H9 (cell line): ENCODE measurements around the gene F8. TPM values are rescaled to one million over a fixed set of nuclear protein-coding genes. Genes with fewer than 3 reads are reported as not detected.

ENCODE experiments used
- DNase-seq: peaks from one replicate; pipeline ENCODE4 v3.0.0-alpha.2; 2017
- H2AFZ ChIP-seq: one replicate; pipeline ENCODE4 v1.6.1; 2013; ENCODE audit warnings: mild to moderate bottlenecking, low read length, control low read depth, moderate library complexity
- H2AK5ac ChIP-seq: 2 replicates; pipeline ENCODE4 v1.6.1; 2013; ENCODE audit warnings: low read length, control low read depth, mixed read lengths; ENCODE audit not compliant: insufficient read length
- H2BK120ac ChIP-seq: one replicate; pipeline ENCODE4 v1.6.1; 2013; ENCODE audit warnings: low read depth, mild to moderate bottlenecking, low read length, control low read depth, inconsistent platforms; ENCODE audit not compliant: poor library complexity, severe bottlenecking
- H2BK12ac ChIP-seq: 2 replicates; pipeline ENCODE4 v1.6.1; 2013; ENCODE audit warnings: low read length, control low read depth, mixed read lengths, low read depth; ENCODE audit not compliant: insufficient read length
- H2BK15ac ChIP-seq: 2 replicates; pipeline ENCODE4 v1.6.1; 2013; ENCODE audit warnings: low read depth, low read length, control low read depth
- H2BK20ac ChIP-seq: one replicate; pipeline ENCODE4 v1.6.1; 2013; ENCODE audit warnings: low read depth, mild to moderate bottlenecking, low read length, control low read depth, inconsistent platforms; ENCODE audit not compliant: poor library complexity, severe bottlenecking
- H2BK5ac ChIP-seq: 2 replicates; pipeline ENCODE4 v1.6.1; 2013; ENCODE audit warnings: low read length, control low read depth, mixed read lengths; ENCODE audit not compliant: insufficient read length
- H3K14ac ChIP-seq: 2 replicates; pipeline ENCODE4 v1.6.1; 2013; ENCODE audit warnings: low read length, control low read depth; ENCODE audit not compliant: insufficient read depth
- H3K18ac ChIP-seq: 2 replicates; pipeline ENCODE4 v1.6.1; 2013; ENCODE audit warnings: low read depth, mild to moderate bottlenecking, mixed read lengths, low read length, control low read depth; ENCODE audit not compliant: insufficient read length
- H3K23ac ChIP-seq: 2 replicates; pipeline ENCODE4 v1.6.1; 2013; ENCODE audit warnings: low read length, control low read depth, mixed read lengths, low read depth; ENCODE audit not compliant: insufficient read length
- H3K23me2 ChIP-seq: 2 replicates; pipeline ENCODE4 v1.6.1; 2013; ENCODE audit warnings: low read depth, mild to moderate bottlenecking, mixed read lengths, low read length, control low read depth; ENCODE audit not compliant: insufficient read length, poor library complexity, severe bottlenecking
- H3K27ac ChIP-seq: 2 replicates; pipeline ENCODE4 v1.5.1; 2013; ENCODE audit warnings: low read length, control low read depth, mixed read lengths, low read depth; ENCODE audit not compliant: insufficient read length
- H3K27me3 ChIP-seq: 2 replicates; pipeline ENCODE4 v1.6.1; 2013; ENCODE audit warnings: low read length, control low read depth, inconsistent platforms; ENCODE audit not compliant: insufficient read depth
- H3K4ac ChIP-seq: 2 replicates; pipeline ENCODE4 v1.6.1; 2013; ENCODE audit warnings: low read depth, mild to moderate bottlenecking, control low read depth, inconsistent platforms, low read length, moderate library complexity
- H3K4me1 ChIP-seq: 2 replicates; pipeline ENCODE4 v1.6.1; 2013; ENCODE audit warnings: low read length, control low read depth, inconsistent platforms; ENCODE audit not compliant: insufficient read depth
- H3K4me2 ChIP-seq: 2 replicates; pipeline ENCODE4 v1.6.1; 2013; ENCODE audit warnings: low read length, control low read depth, mixed read lengths; ENCODE audit not compliant: insufficient read length, insufficient read depth
- H3K56ac ChIP-seq: 2 replicates; pipeline ENCODE4 v1.6.1; 2013; ENCODE audit warnings: low read depth, mild to moderate bottlenecking, mixed read lengths, low read length, control low read depth; ENCODE audit not compliant: insufficient read length
- H3K79me1 ChIP-seq: 2 replicates; pipeline ENCODE4 v1.6.1; 2013; ENCODE audit warnings: low read depth, mild to moderate bottlenecking, moderate library complexity, low read length, control low read depth, inconsistent platforms; ENCODE audit not compliant: insufficient read depth, poor library complexity, severe bottlenecking
- H3K79me2 ChIP-seq: 2 replicates; pipeline ENCODE4 v1.6.1; 2013; ENCODE audit warnings: low read length, control low read depth, inconsistent platforms; ENCODE audit not compliant: insufficient read depth
- H3K9ac ChIP-seq: 2 replicates; pipeline ENCODE4 v1.6.1; 2013; ENCODE audit warnings: low read length, control low read depth, mixed read lengths; ENCODE audit not compliant: insufficient read length; ENCODE audit errors: extremely low read depth
- H3K9me3 ChIP-seq: one replicate; pipeline ENCODE4 v1.6.1; 2013; ENCODE audit warnings: low read depth, low read length, inconsistent platforms; ENCODE audit not compliant: control insufficient read depth
- H3T11ph ChIP-seq: one replicate; pipeline ENCODE4 v1.6.1; 2013; ENCODE audit warnings: mild to moderate bottlenecking, low read length, control low read depth, inconsistent platforms
- H4K20me1 ChIP-seq: one replicate; pipeline ENCODE4 v1.6.1; 2013; ENCODE audit not compliant: control insufficient read depth, insufficient read length, insufficient read depth
- H4K5ac ChIP-seq: 2 replicates; pipeline ENCODE4 v1.6.1; 2013; ENCODE audit warnings: low read depth, mild to moderate bottlenecking, mixed read lengths, low read length, control low read depth; ENCODE audit not compliant: insufficient read length
- H4K8ac ChIP-seq: replicated peaks from 2 replicates; pipeline ENCODE4 v1.6.1; 2013; ENCODE audit warnings: low read length, control low read depth, mixed read lengths, low read depth; ENCODE audit not compliant: insufficient read length
- H4K91ac ChIP-seq: 2 replicates; pipeline ENCODE4 v1.6.1; 2013; ENCODE audit warnings: low read depth, mild to moderate bottlenecking, moderate library complexity, mixed read lengths, low read length, control low read depth; ENCODE audit not compliant: insufficient read length
- H3K27ac Mint-ChIP-seq, 3 experiments: 2 replicates in 2 of 3; 3 replicates in 1 of 3; pipeline ENCODE4 v1.8.0; 2020 to 2021; ENCODE audit warnings: mixed read lengths in 3 of 3, mild to moderate bottlenecking in 1 of 3, moderate library complexity in 1 of 3
- H3K27me3 Mint-ChIP-seq: 2 replicates; pipeline ENCODE4 v1.8.0; 2021; ENCODE audit warnings: low read depth, mild to moderate bottlenecking, moderate library complexity, mixed read lengths
- H3K36me3 Mint-ChIP-seq, 3 experiments: 2 replicates in 2 of 3; 3 replicates in 1 of 3; pipeline ENCODE4 v1.8.0; 2020 to 2021; ENCODE audit warnings: low read depth in 3 of 3, mixed read lengths in 3 of 3; ENCODE audit not compliant: insufficient read depth in 1 of 3
- H3K4me1 Mint-ChIP-seq, 2 experiments: 2 replicates each; pipeline ENCODE4 v1.8.0; 2020; ENCODE audit warnings: mixed read lengths in 2 of 2
- H3K4me3 Mint-ChIP-seq, 2 experiments: 2 replicates in 1 of 2; 3 replicates in 1 of 2; pipeline ENCODE4 v1.8.0; 2020 to 2021; ENCODE audit warnings: mild to moderate bottlenecking in 2 of 2, mixed read lengths in 2 of 2, moderate library complexity in 1 of 2
- H3K9me3 Mint-ChIP-seq, 2 experiments: 2 replicates in 1 of 2; 3 replicates in 1 of 2; pipeline ENCODE4 v1.8.0; 2020; ENCODE audit warnings: mild to moderate bottlenecking in 2 of 2, mixed read lengths in 2 of 2, moderate library complexity in 1 of 2
- WGBS: extraction: QIAGEN DNeasy Blood & Tissue Kit; methylation state at CpG from one replicate; pipeline ENCODE4 v1.1.7; 2013; ENCODE audit warnings: missing lambda C conversion rate, low lambda C conversion rate, mixed read lengths; ENCODE audit not compliant: insufficient read length; ENCODE audit errors: extremely low coverage; 5-methylcytosine and 5-hydroxymethylcytosine counted together
- total RNA-seq: library from RNA; stranded (reverse); gene quantifications from 2 replicates; pipeline ENCODE4 v1.2.1, GENCODE V29; 2021
- TF ChIP-seq, protein P1 (sequence below): fragments of 200-600 bp; sonication (generic); conservative IDR thresholded peaks from 3 replicates; pipeline ENCODE4 v1.8.0; 2021; ENCODE audit warnings: antibody characterized with exemption, mild to moderate bottlenecking

The F8 gene
- total RNA-seq, 1 experiment from 2014 or later = 3.1 TPM

DNA sequence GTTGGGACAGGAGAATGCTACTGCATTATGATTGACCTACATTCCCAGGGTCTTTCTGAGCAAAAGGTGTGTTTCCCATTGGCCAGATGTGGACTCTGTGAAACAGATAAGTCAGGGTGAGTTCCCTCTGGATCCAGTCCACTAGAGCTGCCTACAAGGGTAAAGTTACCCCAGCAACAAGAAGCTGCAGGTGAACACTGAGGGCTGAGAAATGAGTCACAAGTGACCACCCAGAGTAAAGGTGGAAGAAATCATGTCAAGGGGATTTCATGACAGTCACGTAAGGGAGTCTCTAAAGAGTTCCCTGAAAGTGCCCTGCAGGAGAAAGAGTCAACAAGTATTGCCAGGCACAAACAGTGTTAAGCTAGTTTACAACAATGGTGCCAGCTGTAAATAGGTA is 120.1 kb downstream of the F8 start:
- H2AK5ac ChIP-seq = no peak overlapping the region
- no peak overlapping the region for H2BK120ac ChIP-seq
- no peak overlapping the region for H3K4me3 Mint-ChIP-seq
- no peaks in the 10 kb centered on the region for H3K23me2 ChIP-seq
- H3K4me1 ChIP-seq = no peaks in the 10 kb centered on the region; the same call in 1 of the 2 replicates
- H3K79me2 ChIP-seq = no peaks in the 10 kb centered on the region
- H3K36me3 Mint-ChIP-seq = no peaks in the 10 kb centered on the region; a peak in 2 of 7 replicates
- no peak overlapping the region for H4K5ac ChIP-seq
- WGBS = no CpG with 5 or more reads among the region's 1 CpG
- TF ChIP-seq, protein P1, sequence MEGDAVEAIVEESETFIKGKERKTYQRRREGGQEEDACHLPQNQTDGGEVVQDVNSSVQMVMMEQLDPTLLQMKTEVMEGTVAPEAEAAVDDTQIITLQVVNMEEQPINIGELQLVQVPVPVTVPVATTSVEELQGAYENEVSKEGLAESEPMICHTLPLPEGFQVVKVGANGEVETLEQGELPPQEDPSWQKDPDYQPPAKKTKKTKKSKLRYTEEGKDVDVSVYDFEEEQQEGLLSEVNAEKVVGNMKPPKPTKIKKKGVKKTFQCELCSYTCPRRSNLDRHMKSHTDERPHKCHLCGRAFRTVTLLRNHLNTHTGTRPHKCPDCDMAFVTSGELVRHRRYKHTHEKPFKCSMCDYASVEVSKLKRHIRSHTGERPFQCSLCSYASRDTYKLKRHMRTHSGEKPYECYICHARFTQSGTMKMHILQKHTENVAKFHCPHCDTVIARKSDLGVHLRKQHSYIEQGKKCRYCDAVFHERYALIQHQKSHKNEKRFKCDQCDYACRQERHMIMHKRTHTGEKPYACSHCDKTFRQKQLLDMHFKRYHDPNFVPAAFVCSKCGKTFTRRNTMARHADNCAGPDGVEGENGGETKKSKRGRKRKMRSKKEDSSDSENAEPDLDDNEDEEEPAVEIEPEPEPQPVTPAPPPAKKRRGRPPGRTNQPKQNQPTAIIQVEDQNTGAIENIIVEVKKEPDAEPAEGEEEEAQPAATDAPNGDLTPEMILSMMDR = no peak
- H2BK12ac ChIP-seq = no peak overlapping the region
- H3K56ac ChIP-seq = no peak overlapping the region
- DNase-seq = no peak
- no peak overlapping the region for H3K27ac Mint-ChIP-seq
- no peak overlapping the region for H2BK5ac ChIP-seq
- H2AFZ ChIP-seq = no peak overlapping the region
- H3K27me3 ChIP-seq = no peaks in the 10 kb centered on the region; the same call in 1 of the 2 replicates
- H4K8ac ChIP-seq = no peak overlapping the region
- H4K20me1 ChIP-seq = no peaks in the 10 kb centered on the region
- H3K4me2 ChIP-seq = no peak overlapping the region
- no peak overlapping the region for H3T11ph ChIP-seq
- H3K18ac ChIP-seq = no peak overlapping the region
- peaks cover 32% of the 10 kb centered on the region for H3K9me3 ChIP-seq
- H3K9ac ChIP-seq = no peak overlapping the region
- no peak overlapping the region for H3K14ac ChIP-seq
- H3K79me1 ChIP-seq = no peaks in the 10 kb centered on the region
- no peak overlapping the region for H3K4ac ChIP-seq
- H3K9me3 Mint-ChIP-seq = peaks cover 56 to 67% of the 10 kb centered on the region in 2 experiments
- no peaks in the 10 kb centered on the region; the same call in 1 of the 2 replicates for H3K27me3 Mint-ChIP-seq
- no peak overlapping the region for H2BK20ac ChIP-seq
- H3K23ac ChIP-seq = no peak overlapping the region
- no peaks in the 10 kb centered on the region for H3K4me1 Mint-ChIP-seq
- H3K27ac ChIP-seq = no peak overlapping the region
- H2BK15ac ChIP-seq = no peak overlapping the region
- H4K91ac ChIP-seq = no peak overlapping the region
